22Rv1 (cell line): ENCODE results near the gene RFX4.

Experiments used
- H3K27ac ChIP-seq: fragments of 450-650 bp; 2 replicates; pipeline ENCODE4 v1.5.1; 2017
- CTCF ChIP-seq: fragments of 450-650 bp; IDR thresholded peaks from 2 replicates; pipeline ENCODE4 v1.5.1; 2017; ENCODE audit warnings: mild to moderate bottlenecking
- ZFX ChIP-seq: fragments of 450-650 bp; IDR thresholded peaks from 2 replicates; pipeline ENCODE4 v1.6.1; 2017; ENCODE audit warnings: antibody characterized with exemption, borderline replicate concordance

The RFX4 gene

GRCh38 chr12:106576848-106577247 is 6.0 kb upstream of the RFX4 start:
- TF ChIP-seq ZFX (no peak), CTCF (no peak)
- H3K27ac ChIP-seq, result no peak overlapping the region

GRCh38 chr12:106580671-106581508 is 1.9 kb upstream of the RFX4 start:
- TF ChIP-seq CTCF (no peak), ZFX (no peak)
- no peak overlapping the region for H3K27ac ChIP-seq

- no peak for TF ChIP-seq ZFX
- no peak for TF ChIP-seq CTCF
- no peak overlapping the region for H3K27ac ChIP-seq
These were observed 1.1 kb upstream of the RFX4 start for GRCh38 chr12:106581543-106582248.

GRCh38 chr12:106582249-106582591 is 584 bp upstream of the RFX4 start:
- TF ChIP-seq ZFX (no peak), CTCF (no peak)
- no peak overlapping the region for H3K27ac ChIP-seq

- H3K27ac ChIP-seq, result no peak overlapping the region
- TF ChIP-seq CTCF, result no peak
- no peak for TF ChIP-seq ZFX
These were observed 669 bp downstream of the RFX4 start for GRCh38 chr12:106583242-106584103.

GRCh38 chr12:106584104-106585064 is 1.6 kb downstream of the RFX4 start:
- H3K27ac ChIP-seq, result no peak overlapping the region
- TF ChIP-seq CTCF (no peak), ZFX (no peak)
